ENCODE results near the gene TIAM1.

TIAM1 gene

DNA sequence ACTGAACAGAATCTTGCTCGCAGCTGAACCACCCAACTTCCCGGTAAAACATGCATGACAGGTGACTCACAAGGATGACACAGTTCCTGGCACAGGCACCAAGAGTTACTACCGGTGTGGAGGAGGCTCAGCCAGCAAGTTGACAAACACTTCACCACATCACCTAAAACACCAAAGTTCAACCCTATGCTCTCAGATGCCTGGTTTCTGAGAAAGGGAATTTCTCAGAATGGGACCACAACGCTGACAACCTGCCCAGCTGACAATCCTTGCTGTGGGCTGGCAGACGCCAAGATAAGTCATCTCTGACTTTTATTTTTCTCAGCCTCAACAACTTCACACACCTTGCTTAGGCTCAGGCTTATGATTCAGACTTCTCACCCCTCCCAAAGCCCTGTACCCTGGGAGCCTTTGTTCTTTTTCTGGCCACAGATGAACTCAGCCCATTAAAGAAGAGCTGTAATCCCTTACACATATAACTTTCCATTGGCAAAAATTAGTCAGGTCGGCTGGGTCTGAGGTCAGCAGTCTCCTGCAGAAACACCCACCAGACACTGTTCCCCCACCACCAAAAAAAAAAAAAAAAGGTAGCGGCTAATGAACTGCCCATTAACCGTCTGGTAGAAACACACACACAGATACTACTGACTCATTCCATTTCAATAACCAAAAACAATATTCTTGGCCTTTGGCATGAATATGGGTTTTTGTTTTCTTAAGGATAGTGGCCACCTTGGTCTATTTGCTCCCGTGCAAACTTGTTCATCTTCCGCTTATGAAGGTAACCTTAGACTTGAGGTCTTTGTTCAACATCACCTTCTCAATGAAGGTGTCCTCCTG lies 10.8 kb upstream of the TIAM1 start:
- DNase-seq (ENCODE audit: extremely low spot score, insufficient read length, low read depth) (no peak), FAIRE-seq (no peak)

DNA sequence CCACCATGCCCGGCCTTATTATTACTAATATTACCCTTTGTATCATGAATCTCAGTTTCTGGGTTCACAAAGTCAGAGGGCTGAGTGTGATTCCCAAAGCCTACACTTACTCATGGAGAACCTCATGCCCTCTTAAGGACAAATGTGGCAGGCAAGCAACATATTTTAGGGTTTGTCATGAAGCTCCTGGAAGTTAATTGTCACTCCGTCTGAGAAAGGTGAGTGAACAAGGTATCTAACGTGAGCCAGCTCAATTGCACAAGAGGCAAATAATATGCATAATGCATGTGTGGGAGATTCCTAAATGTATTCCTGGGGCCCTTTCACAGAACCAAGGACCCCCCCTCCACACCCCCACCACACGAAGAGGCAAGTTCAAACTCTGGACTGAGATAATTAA lies 10.1 kb upstream of the TIAM1 start:
- DNase-seq (ENCODE audit: extremely low spot score, insufficient read length, low read depth) (no peak), FAIRE-seq (no peak)

DNA sequence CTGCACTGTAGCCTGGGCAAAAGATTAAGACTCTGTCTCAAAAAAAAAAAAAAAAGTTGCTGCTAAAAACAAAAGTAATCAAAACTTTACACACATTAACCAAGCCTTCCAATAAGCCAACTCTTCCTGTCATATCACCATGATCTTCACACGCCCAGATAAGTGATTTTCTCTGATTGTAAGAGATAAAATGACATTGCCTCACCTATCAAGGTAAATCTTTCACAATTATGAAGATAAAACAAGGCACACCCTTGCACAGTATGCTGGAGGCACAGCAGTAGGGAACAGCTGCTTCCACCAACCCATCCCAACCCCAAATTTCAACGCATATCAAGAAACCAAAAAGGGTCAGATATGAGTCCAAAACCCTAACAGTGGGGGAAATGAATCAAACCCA lies 8.8 kb upstream of the TIAM1 start:
- DNase-seq (ENCODE audit: extremely low spot score, insufficient read length, low read depth), result no peak
- FAIRE-seq, result no peak

DNA sequence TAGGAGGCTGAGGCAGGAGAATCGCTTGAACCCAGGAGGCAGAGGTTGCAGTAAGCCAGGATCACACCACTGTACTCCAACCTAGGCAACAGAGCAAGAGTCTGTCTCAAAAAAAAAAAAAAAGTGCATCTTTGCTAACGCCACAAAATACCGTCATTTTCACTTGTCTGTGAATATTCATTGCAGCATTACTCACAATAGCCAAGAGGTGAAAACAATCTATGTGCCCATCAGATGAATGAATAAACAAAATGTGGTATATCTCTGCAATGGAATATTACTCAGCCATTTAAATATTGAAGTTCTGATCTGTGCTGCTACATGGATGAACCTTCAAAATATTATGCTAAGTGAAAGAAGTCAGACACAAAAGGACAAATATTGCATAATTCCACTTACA lies 7.9 kb upstream of the TIAM1 start:
- no peak for FAIRE-seq

DNA sequence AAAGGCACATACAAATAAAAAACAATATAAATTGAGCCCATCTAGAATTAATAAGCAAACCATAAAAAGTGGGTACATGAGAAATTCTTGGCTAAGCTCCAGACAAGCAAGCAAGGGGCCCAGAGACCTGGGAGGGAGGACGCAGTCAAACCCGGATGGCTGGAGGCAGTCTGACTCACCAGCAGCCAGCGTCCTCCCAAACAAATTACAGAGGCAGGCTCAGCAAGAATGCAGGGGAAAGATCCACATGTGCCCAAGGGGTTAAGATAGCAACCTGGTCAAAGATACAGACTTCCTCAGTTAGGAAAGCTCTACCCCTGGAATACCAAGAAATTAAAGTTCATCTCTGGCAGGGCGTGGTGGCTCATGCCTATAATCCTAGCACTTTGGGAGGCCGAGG lies 7.4 kb upstream of the TIAM1 start:
- FAIRE-seq (no peak), DNase-seq (ENCODE audit: extremely low spot score, insufficient read length, low read depth) (no peak)

More for the DNA sequence above, 7.9 kb upstream of the TIAM1 start:
- no peak for DNase-seq (ENCODE audit: extremely low spot score, insufficient read length, low read depth)

DNA sequence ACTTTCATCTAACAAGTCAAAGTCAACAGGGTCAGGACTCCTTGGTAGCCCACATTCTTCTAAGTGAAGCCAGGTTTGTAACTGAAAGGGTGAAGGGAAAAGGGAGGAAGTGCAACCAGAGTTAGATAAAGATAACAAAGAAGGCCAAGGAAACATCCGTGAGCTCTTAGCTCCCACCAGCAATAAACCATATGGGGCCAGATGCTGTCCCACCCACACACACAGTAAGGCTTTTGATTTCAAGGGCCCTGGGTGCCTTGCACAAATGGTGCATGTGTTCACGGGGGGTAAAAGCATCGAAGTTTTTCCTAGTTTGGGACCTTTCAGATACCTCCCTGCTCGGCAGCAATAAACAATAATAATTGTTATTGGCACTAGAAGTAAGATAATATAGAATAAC lies 5.1 kb upstream of the TIAM1 start:
- FAIRE-seq (no peak), DNase-seq (ENCODE audit: extremely low spot score, insufficient read length, low read depth) (no peak)

DNA sequence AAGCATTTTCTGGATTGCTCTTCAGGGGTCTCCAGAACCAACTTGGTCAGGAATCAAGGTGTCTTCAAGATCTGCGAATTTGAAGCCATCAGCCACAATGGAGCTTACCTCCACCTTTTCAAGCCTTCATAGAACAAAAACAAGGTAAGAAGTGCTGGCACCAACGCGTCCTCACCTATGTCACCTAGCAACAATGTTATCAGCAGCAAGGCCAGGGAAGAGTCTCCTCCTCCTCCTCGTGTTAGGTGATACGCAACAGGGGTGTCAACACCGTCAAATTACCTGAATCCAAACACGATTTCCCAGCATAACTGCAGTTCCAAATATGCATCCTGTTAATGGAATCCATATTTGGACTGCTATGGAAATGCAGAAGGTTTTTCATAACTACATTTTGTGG lies 4.1 kb upstream of the TIAM1 start:
- no peak for FAIRE-seq
- DNase-seq (ENCODE audit: extremely low spot score, insufficient read length, low read depth), result no peak

DNA sequence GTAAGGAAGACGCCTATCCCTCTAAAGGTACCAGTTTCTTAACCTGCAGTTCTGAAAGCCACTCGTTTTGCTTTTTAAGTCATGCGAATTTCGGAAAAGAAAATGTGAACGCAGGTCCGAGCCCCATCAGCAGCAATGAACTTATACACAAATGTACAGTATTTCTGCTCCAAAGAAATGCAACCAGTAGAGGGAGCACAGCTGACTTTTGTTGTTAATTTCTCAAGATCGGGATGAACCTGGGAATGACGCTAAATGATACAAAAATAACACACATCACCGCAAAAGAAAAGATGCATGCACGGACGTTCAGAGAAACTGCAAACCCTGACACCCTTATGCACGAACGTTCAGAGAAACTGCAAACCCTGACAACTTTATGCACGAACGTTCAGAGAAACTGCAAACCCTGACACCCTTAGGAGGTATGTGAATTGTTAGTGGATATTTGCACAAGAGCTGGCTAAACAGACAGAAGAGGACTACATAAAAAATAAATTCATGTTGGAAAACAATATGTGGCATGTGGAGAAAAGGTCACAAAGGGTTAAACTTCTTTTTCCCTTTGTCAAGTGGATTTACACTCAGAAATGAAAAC lies 3.5 kb upstream of the TIAM1 start:
- no peak for FAIRE-seq

DNA sequence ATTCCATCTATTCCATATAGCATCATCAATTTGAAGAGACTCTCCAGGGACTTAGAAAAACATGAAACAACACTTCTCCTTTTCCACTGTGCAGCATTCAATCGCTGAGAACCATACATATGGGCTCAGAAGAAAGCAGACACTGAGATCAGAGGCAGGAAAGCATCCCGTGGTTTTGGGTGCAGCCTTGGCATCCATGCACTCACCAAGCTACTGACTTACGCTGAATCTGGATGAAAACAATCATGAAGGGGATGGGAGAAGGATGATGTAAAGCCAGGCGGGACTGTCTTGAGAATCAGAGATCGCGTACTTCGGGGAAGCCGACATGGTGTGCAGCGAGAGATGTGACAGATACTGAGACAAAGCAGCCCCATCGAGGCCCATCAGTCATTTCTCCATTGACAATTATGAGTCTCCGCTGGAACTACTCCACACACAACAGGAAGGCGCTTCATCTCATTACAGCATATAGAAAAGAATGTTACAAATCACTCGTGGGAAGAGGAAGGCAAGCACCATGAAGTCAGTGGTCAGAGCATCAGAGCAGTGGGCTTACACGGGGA lies 2.3 kb upstream of the TIAM1 start:
- no peak for FAIRE-seq

More for the DNA sequence above, 3.5 kb upstream of the TIAM1 start:
- no peak for DNase-seq (ENCODE audit: extremely low spot score, insufficient read length, low read depth)

DNA sequence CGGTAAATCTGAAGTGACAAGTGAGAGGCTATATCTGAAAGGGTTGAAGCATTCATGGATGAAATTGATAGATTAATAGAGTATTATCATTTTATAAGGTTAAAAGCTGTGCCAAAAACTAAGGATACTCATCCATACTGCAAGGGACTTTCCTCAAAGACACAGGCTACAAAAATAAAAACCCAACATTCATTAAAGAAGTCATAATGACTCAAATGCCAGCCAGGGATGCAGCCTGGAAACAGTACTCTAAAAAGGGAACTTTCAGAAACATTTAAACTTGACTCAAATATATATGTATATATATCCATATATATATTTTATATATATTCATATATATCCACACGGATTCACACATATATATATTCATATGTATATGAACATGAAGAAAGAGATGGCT lies 1.1 kb upstream of the TIAM1 start:
- no peak for DNase-seq (ENCODE audit: extremely low spot score, insufficient read length, low read depth)
- FAIRE-seq, result no peak

More for the DNA sequence above, 2.3 kb upstream of the TIAM1 start:
- DNase-seq (ENCODE audit: extremely low spot score, insufficient read length, low read depth), result no peak

DNA sequence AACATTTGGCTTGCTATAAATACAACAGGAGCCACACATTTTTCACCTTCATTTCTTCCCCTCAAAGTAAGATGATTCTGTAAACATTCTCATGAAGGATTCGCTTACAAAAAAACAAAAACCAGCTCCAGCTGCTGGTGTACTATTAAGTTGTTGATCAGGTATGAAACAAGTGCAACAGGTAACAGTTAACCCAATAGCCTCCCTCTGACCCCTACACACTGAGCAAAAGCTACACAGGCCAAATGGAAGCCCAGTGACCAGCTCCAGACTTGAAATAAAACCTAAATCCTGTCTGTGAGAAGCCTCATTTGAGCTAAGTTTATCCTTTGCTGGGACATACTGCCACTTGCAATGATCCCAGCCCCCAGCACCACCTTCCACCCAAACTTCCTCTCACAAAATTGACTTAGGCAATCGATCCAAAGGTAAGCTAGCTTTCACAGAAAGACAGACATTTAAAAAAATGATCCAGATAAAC lies 991 bp downstream of the TIAM1 start:
- DNase-seq (ENCODE audit: extremely low spot score, insufficient read length, low read depth) (no peak), FAIRE-seq (no peak)

DNA sequence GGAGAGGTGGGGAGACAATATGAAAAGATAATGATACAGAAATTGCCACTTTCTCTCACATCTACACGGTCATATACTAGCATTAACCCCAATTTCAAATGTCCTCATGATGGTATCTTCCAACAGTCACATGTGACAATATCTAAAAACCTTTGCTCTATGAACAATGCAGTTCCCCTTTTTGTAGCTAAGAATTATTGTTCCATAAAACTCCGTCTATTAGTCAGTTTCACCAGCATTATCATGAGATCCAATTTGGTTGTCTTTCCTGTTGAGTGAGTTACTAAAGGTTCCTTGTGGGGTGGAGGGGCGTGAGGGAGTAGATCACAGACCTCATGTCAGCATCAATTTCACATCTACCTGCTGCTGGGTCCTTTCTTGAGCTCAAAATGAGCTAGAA lies 1.7 kb downstream of the TIAM1 start:
- FAIRE-seq (no peak), DNase-seq (ENCODE audit: extremely low spot score, insufficient read length, low read depth) (no peak)

DNA sequence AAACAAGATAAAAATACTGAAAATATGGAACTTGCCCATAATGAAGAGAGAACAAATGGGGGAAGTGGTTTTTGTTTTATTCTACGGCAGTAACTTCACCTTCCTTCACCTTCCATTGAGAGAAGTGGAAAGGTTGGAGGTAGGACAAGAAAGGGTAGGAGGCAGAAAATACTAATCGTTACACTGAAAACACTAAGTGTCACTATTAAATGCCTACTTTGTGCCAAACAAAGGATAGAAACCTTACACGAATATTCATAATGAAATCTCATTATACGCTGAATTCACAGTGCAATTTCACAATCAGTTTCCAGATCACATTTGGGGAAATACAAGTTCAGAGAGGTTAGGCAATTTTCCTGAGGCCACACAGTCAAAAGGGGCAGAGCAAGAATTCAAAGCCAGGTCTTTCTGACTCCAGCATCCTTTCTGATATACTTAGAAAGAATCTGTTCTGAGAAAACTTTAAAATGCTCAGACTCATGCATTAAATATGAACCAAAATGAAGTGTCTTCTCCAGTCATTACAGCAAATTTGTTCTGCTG lies 3.0 kb downstream of the TIAM1 start:
- no peak for FAIRE-seq
- DNase-seq (ENCODE audit: extremely low spot score, insufficient read length, low read depth), result no peak

DNA sequence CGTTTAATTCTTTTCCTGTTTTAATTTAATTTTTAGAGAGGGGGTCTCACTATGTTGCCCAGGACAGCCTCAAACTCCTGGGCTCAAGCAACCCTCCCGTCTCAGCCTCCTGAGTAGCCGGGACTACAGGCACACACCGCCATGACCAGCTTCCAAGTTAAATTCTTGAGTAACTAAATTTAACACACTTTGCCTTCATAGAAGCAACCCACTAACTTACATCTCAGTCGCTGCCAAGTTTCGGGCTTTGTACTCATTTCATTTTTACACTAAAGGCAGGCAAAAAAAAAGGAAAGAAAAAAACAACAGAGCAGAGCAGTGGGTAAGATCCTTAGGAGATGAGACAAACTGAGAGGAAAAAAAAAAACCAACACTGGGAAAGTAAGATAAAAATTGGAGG lies 3.5 kb downstream of the TIAM1 start:
- DNase-seq (ENCODE audit: extremely low spot score, insufficient read length, low read depth) (no peak), FAIRE-seq (no peak)

DNA sequence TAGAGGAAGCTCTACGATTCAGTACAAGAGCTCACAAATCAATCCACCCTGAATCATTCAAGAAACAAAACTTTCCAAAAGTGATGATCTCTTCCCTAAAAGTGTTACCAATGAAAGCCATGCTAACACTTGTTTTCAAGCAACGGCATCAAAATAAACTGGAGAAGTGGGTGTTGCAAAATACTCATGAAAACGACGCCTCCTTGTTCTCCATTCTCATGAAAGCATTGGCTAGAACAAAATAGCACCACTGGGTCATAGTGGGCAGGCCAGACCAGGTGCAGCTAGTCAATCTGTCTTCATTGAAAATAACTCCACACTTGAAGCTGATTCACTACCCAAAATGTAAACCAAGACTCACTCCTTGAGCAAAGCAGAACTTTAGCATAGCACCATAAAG lies 4.3 kb downstream of the TIAM1 start:
- FAIRE-seq, result no peak
- DNase-seq (ENCODE audit: extremely low spot score, insufficient read length, low read depth), result no peak

DNA sequence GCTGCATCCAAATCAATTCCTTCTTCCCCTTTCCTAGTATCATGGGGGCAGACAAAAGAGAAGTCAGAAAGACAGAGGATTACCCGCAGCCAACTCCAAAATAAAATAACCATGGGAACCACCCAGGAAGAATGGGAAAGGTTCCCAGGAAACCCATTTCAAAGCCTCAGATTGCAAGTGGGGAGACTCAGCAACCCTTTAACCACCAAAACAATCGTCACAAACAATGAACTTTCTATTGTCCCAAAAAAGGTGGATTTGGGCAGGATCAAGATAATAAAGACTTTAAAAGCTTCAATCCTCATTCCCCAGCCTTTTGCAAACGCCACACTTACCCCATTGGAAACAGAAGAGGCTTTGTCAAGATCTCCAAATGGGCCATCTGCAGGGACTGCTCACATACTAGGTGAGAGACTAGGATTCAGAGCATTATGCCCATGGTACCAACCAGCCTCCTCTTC lies 5.1 kb downstream of the TIAM1 start:
- DNase-seq (ENCODE audit: extremely low spot score, insufficient read length, low read depth) (no peak), FAIRE-seq (no peak)

DNA sequence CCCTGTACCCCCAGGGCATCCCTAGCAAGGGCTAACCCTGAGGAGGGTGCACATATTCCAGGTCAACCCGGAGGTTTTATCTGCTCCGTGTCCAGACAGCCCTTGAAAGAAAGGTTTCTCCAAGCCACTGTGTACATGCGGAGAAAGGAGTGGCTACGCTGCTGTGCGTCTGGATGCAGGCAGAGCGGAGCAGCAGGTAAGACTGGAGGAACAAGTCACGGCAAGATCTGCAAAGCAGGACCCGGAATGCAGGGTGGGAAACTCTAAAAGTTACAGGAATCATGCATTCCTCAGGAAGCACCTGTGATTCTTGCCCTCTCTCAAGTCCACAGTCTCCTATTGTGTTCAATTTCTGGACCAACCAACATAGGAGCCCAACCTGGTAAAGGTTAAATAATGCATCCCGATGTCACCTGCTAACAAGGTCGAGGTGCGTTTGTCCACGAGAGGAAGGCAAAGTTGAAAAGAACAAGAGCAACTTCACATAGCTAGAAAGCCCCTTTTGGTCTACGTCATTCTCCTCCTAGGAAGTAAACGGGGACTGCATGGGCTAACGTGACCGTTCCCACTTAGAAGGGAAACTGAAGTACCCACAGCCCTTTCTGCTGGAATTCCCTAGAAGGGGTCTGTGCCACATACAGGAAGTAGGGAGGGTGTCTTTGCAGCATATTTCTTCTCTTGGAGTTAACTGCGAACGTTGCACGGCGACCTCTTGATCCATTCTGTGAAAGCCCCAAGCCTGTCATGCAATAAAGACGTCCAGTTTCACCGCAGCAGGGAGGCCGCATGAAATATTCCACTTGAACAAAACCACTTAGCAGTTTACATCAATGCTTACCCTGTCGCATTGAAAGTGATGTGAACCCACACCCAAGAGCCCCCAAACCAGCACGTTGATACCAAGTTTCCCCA lies 5.8 kb downstream of the TIAM1 start:
- FAIRE-seq, result no peak

DNA sequence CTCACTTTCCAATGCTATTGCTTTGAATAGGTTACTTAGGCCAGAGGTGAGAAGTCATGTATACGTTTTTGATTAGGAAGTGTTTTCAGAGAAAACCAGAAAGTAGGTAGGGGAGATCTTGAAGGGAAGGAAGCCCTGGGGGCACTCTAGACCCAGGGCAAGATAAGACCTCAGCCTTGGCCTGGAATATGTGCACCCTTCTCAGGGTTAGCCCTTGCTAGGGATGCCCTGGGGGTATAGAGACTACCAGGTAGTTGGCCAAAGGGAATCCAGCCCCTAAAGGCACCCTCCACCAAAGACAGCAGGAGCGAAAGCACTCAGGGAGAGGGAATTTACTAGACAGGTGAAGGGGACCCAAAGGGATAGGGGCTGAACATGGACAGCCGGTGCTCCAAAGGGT lies 7.0 kb downstream of the TIAM1 start:
- no peak for DNase-seq (ENCODE audit: extremely low spot score, insufficient read length, low read depth)
- FAIRE-seq, result no peak

More for the DNA sequence above, 5.8 kb downstream of the TIAM1 start:
- DNase-seq (ENCODE audit: extremely low spot score, insufficient read length, low read depth), result no peak

DNA sequence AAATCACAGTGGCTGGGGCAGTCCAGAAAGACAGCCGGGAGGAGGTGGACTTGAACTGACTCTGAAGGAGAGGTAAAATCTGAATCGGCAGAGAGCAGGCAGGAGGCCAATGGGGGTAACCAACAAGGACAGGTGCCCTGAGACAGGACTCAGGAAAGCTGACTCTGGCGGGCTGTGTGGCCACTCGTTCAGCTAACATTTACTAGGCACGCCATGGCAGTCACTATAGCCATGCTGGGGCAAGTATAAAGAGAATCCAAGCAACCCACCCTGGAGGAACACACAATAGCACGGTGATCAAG lies 7.4 kb downstream of the TIAM1 start:
- DNase-seq (ENCODE audit: extremely low spot score, insufficient read length, low read depth), result no peak
- no peak for FAIRE-seq

Measured in GM18507 (cell line).